GM23338 (cell line): ENCODE data around the gene ZMYND11. TPM values are rescaled to one million over a fixed set of nuclear protein-coding genes. Genes with fewer than 3 reads are reported as not detected.

Experiments
- ATAC-seq: fragments of 200-7000 bp; cut with Tn5 transposase; 3 replicates; pipeline ENCODE4 v1.9.1; 2020
- DNase-seq: peaks from one replicate; pipeline ENCODE4 v3.0.0-alpha.2; 2015; ENCODE audit warnings: low spot score
- H2AFZ ChIP-seq: fragments of 200-600 bp; sonication (generic); 2 replicates; pipeline ENCODE4 v1.8.0; 2016; ENCODE audit warnings: antibody characterized with exemption, mild to moderate bottlenecking, moderate library complexity
- H3F3A ChIP-seq: fragments of 200-600 bp; sonication (generic); replicated peaks from 2 replicates; pipeline ENCODE4 v1.8.0; 2017; ENCODE audit warnings: antibody characterized with exemption, mixed run types, low read depth
- H3K27ac ChIP-seq: fragments of 200-600 bp; sonication (generic); 2 replicates; pipeline ENCODE4 v1.6.1; 2016; ENCODE audit warnings: low read depth
- H3K27me3 ChIP-seq: fragments of 200-600 bp; sonication (generic); 2 replicates; pipeline ENCODE4 v1.8.0; 2016; ENCODE audit warnings: mild to moderate bottlenecking, mixed run types, moderate library complexity; ENCODE audit not compliant: insufficient read depth
- H3K36me3 ChIP-seq: fragments of 200-600 bp; sonication (generic); 2 replicates; pipeline ENCODE4 v1.8.0; 2016; ENCODE audit warnings: mild to moderate bottlenecking; ENCODE audit not compliant: insufficient read depth
- H3K4me1 ChIP-seq: fragments of 200-600 bp; sonication (generic); 2 replicates; pipeline ENCODE4 v1.8.0; 2016; ENCODE audit warnings: mild to moderate bottlenecking, moderate library complexity; ENCODE audit not compliant: insufficient read depth
- H3K4me2 ChIP-seq: fragments of 200-600 bp; sonication (generic); 2 replicates; pipeline ENCODE4 v1.7.1; 2017; ENCODE audit warnings: mixed run types
- H3K4me3 ChIP-seq: fragments of 200-600 bp; sonication (generic); 2 replicates; pipeline ENCODE4 v1.6.1; 2016; ENCODE audit warnings: mixed run types
- H3K79me2 ChIP-seq: fragments of 200-600 bp; sonication (generic); replicated peaks from 2 replicates; pipeline ENCODE4 v1.8.0; 2017; ENCODE audit warnings: mild to moderate bottlenecking; ENCODE audit not compliant: insufficient read depth
- H3K9me2 ChIP-seq: fragments of 200-600 bp; sonication (generic); 2 replicates; pipeline ENCODE4 v1.8.0; 2017; ENCODE audit not compliant: insufficient read depth
- H4K20me1 ChIP-seq: fragments of 200-600 bp; sonication (generic); replicated peaks from 2 replicates; pipeline ENCODE4 v1.8.0; 2017; ENCODE audit warnings: mild to moderate bottlenecking; ENCODE audit not compliant: insufficient read depth
- H3K27ac Mint-ChIP-seq: 2 replicates; pipeline ENCODE4 v1.8.0; 2020; ENCODE audit warnings: inconsistent platforms, mild to moderate bottlenecking, moderate library complexity, mixed read lengths
- H3K27me3 Mint-ChIP-seq: 3 replicates; pipeline ENCODE4 v1.8.0; 2022; ENCODE audit warnings: low read depth, mild to moderate bottlenecking, moderate library complexity, mixed read lengths, inconsistent platforms; ENCODE audit not compliant: insufficient read depth, poor library complexity
- H3K36me3 Mint-ChIP-seq: 3 replicates; pipeline ENCODE4 v1.8.0; 2021; ENCODE audit warnings: low read depth, mild to moderate bottlenecking, inconsistent platforms, moderate library complexity, mixed read lengths
- H3K4me1 Mint-ChIP-seq: 3 replicates; pipeline ENCODE4 v1.8.0; 2020; ENCODE audit warnings: mild to moderate bottlenecking, inconsistent platforms, mixed read lengths
- H3K4me3 Mint-ChIP-seq: 3 replicates; pipeline ENCODE4 v1.8.0; 2021; ENCODE audit warnings: moderate library complexity, mild to moderate bottlenecking, inconsistent platforms, mixed read lengths
- H3K9me3 Mint-ChIP-seq: 3 replicates; pipeline ENCODE4 v1.8.0; 2020; ENCODE audit warnings: moderate library complexity, mild to moderate bottlenecking, inconsistent platforms, mixed read lengths
- CREB1 ChIP-seq: fragments of 250-450 bp; sonication (Bioruptor Pico); IDR thresholded peaks from 2 replicates; pipeline ENCODE4 v1.5.0; 2020; ENCODE audit warnings: low read depth, mild to moderate bottlenecking, moderate library complexity
- EZH2 ChIP-seq: fragments of 200-600 bp; sonication (generic); IDR thresholded peaks from one replicate; pipeline ENCODE4 v1.8.0; 2017; ENCODE audit warnings: antibody characterized with exemption, mild to moderate bottlenecking, low read depth; ENCODE audit not compliant: unreplicated experiment
- EZH2phosphoT487 ChIP-seq: fragments of 200-600 bp; sonication (generic); IDR thresholded peaks from one replicate; pipeline ENCODE4 v1.8.1; 2018; ENCODE audit warnings: antibody characterized with exemption; ENCODE audit not compliant: unreplicated experiment
- JUNB ChIP-seq: IDR thresholded peaks from one replicate; pipeline ENCODE4 v1.6.1; 2016; ENCODE audit warnings: antibody characterized with exemption; ENCODE audit not compliant: unreplicated experiment
- NANOG ChIP-seq: IDR thresholded peaks from 2 replicates; pipeline ENCODE4 v1.6.1; 2016; ENCODE audit warnings: antibody characterized with exemption, borderline replicate concordance
- POLR2AphosphoS5 ChIP-seq: IDR thresholded peaks from 2 replicates; pipeline ENCODE4 v1.6.1; 2016; ENCODE audit warnings: antibody characterized with exemption, low read depth
- STAT1 ChIP-seq: IDR thresholded peaks from one replicate; pipeline ENCODE4 v1.6.1; 2016; ENCODE audit warnings: antibody characterized with exemption; ENCODE audit not compliant: unreplicated experiment
- ZNF331 ChIP-seq: fragments of 250-450 bp; sonication (Bioruptor Pico); IDR thresholded peaks from 2 replicates; pipeline ENCODE4 v1.5.0; 2020; ENCODE audit warnings: low read depth, mild to moderate bottlenecking, moderate library complexity
- polyA plus RNA-seq: library from polyadenylated mRNA; unstranded; fragments of >200 nt; fragmentation: Nextera tagmentation; extraction: Ambion mirVana; gene quantifications from 2 replicates; pipeline ENCODE4 v1.2.1, GENCODE V29; 2016
- total RNA-seq: library from RNA; depleted of rRNA; stranded (reverse); fragments of >200 nt; shearing (Covaris generic); gene quantifications from 2 replicates; pipeline ENCODE4 v1.2.3, GENCODE V29; 2014
- TF ChIP-seq, protein P1 (sequence below): IDR thresholded peaks from 2 replicates; pipeline ENCODE4 v1.6.1; 2016; ENCODE audit warnings: antibody characterized with exemption
- TF ChIP-seq, protein P2 (sequence below), 2 experiments: fragments of 200-600 bp in 1 of 2; sonication (generic) in 1 of 2; conservative IDR thresholded peaks; 2 replicates each; pipeline versions ENCODE4 v1.5.1 to v1.6.1; 2016 to 2017; ENCODE audit warnings: antibody characterized with exemption in 2 of 2, low read depth in 2 of 2, mild to moderate bottlenecking in 2 of 2, moderate library complexity in 1 of 2
- TF ChIP-seq, protein P3 (sequence below): IDR thresholded peaks from one replicate; pipeline ENCODE4 v1.6.1; 2018; ENCODE audit warnings: antibody characterized with exemption; ENCODE audit not compliant: unreplicated experiment

ZMYND11 gene
- total and polyA plus RNA-seq, 2 experiments from 2014 or later, result 8.9 to 16.9 TPM

DNA sequence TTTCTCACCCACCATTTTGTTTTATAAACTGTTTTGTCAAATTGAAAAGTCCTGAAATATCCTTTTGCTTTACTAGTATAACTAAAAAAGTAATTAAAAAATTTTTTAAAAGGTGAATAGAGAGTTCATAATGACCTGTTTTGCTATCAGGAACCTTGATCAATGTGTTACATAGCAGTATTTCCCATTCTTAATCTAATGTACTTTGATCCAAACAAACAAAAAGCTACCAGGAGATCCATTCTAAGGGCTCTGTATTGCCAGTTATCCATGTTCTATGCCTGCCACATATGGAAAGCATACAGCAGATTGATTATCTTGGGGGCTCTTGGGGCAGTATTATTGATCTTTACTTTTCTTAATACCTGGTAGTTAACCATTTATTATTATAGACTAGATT, 32.1 kb downstream of the ZMYND11 start:
- no peak for ATAC-seq
- Histone ChIP-seq H3K9me2 (no peaks in the 10 kb centered on the region), H4K20me1 (peaks cover 4% of the 10 kb centered on the region; the same call in 1 of the 2 replicates), H2AFZ (no peak overlapping the region), H3K4me3 (no peak overlapping the region), H3K27ac (no peak overlapping the region), H3K36me3 (no peaks in the 10 kb centered on the region), H3F3A (no peaks in the 10 kb centered on the region), H3K4me1 (peaks cover 5% of the 10 kb centered on the region; the same call in 1 of the 2 replicates), H3K4me2 (no peak overlapping the region), H3K79me2 (peaks cover 56% of the 10 kb centered on the region), H3K27me3 (no peaks in the 10 kb centered on the region)
- H3K4me3 Mint-ChIP-seq, result no peak overlapping the region
- no peak overlapping the region for H3K27ac Mint-ChIP-seq
- peaks cover 16% of the 10 kb centered on the region for H3K4me1 Mint-ChIP-seq
- H3K36me3 Mint-ChIP-seq, result no peaks in the 10 kb centered on the region
- TF ChIP-seq EZH2phosphoT487, result no peak
- no peak for TF ChIP-seq STAT1
- TF ChIP-seq, protein P1, sequence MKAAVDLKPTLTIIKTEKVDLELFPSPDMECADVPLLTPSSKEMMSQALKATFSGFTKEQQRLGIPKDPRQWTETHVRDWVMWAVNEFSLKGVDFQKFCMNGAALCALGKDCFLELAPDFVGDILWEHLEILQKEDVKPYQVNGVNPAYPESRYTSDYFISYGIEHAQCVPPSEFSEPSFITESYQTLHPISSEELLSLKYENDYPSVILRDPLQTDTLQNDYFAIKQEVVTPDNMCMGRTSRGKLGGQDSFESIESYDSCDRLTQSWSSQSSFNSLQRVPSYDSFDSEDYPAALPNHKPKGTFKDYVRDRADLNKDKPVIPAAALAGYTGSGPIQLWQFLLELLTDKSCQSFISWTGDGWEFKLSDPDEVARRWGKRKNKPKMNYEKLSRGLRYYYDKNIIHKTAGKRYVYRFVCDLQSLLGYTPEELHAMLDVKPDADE, result no peak
- no peak for TF ChIP-seq CREB1 (CRISPR knock-in tag)
- TF ChIP-seq ZNF331 (CRISPR knock-in tag), result no peak
- TF ChIP-seq, protein P2, sequence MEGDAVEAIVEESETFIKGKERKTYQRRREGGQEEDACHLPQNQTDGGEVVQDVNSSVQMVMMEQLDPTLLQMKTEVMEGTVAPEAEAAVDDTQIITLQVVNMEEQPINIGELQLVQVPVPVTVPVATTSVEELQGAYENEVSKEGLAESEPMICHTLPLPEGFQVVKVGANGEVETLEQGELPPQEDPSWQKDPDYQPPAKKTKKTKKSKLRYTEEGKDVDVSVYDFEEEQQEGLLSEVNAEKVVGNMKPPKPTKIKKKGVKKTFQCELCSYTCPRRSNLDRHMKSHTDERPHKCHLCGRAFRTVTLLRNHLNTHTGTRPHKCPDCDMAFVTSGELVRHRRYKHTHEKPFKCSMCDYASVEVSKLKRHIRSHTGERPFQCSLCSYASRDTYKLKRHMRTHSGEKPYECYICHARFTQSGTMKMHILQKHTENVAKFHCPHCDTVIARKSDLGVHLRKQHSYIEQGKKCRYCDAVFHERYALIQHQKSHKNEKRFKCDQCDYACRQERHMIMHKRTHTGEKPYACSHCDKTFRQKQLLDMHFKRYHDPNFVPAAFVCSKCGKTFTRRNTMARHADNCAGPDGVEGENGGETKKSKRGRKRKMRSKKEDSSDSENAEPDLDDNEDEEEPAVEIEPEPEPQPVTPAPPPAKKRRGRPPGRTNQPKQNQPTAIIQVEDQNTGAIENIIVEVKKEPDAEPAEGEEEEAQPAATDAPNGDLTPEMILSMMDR (conservative IDR thresholded peaks at IDR 0.05; ENCODE audit: low read depth in 2 of 2), result no peak
- TF ChIP-seq EZH2, result no peak
- no peaks in the 10 kb centered on the region for H3K9me3 Mint-ChIP-seq
- H3K27me3 Mint-ChIP-seq, result peaks cover 1% of the 10 kb centered on the region
- no peak for DNase-seq

DNA sequence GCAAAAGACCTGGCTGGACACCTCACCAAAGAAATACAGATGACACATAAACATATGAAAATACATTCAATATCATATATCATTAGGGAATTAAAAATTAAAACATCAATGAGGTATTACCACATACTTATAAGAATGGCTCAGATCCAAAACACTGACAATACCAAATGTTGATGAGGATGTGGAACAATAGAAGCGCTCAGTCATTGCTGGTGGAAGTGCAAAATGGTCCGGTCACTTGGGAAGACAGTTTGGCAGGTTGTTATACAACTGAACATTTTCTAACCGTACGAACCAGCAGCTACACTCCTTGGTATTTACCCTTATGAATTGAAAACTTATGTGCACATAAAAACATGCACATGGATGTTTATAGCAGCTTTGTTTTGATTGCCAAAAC, 38.5 kb downstream of the ZMYND11 start:
- Histone ChIP-seq H3F3A (no peaks in the 10 kb centered on the region), H3K27me3 (no peaks in the 10 kb centered on the region), H3K4me1 (no peaks in the 10 kb centered on the region), H3K4me2 (no peak overlapping the region), H4K20me1 (peaks cover 4% of the 10 kb centered on the region; the same call in 1 of the 2 replicates), H3K4me3 (no peak overlapping the region), H3K36me3 (no peaks in the 10 kb centered on the region), H3K27ac (no peak overlapping the region), H3K79me2 (peaks cover 18% of the 10 kb centered on the region), H3K9me2 (no peaks in the 10 kb centered on the region), H2AFZ (no peak overlapping the region)
- no peaks in the 10 kb centered on the region for H3K9me3 Mint-ChIP-seq
- peaks cover 1% of the 10 kb centered on the region; the same call in 1 of the 3 replicates for H3K4me1 Mint-ChIP-seq
- no peak overlapping the region for H3K27ac Mint-ChIP-seq
- no peak for DNase-seq
- H3K36me3 Mint-ChIP-seq, result no peaks in the 10 kb centered on the region
- H3K27me3 Mint-ChIP-seq, result no peaks in the 10 kb centered on the region
- ATAC-seq, result no peak
- no peak overlapping the region for H3K4me3 Mint-ChIP-seq
- TF ChIP-seq EZH2phosphoT487 (no peak), JUNB (no peak), POLR2AphosphoS5 (no peak), ZNF331 (CRISPR knock-in tag) (no peak), NANOG (no peak), CREB1 (CRISPR knock-in tag) (no peak)
- TF ChIP-seq, protein P1, result no peak
- TF ChIP-seq, protein P3, sequence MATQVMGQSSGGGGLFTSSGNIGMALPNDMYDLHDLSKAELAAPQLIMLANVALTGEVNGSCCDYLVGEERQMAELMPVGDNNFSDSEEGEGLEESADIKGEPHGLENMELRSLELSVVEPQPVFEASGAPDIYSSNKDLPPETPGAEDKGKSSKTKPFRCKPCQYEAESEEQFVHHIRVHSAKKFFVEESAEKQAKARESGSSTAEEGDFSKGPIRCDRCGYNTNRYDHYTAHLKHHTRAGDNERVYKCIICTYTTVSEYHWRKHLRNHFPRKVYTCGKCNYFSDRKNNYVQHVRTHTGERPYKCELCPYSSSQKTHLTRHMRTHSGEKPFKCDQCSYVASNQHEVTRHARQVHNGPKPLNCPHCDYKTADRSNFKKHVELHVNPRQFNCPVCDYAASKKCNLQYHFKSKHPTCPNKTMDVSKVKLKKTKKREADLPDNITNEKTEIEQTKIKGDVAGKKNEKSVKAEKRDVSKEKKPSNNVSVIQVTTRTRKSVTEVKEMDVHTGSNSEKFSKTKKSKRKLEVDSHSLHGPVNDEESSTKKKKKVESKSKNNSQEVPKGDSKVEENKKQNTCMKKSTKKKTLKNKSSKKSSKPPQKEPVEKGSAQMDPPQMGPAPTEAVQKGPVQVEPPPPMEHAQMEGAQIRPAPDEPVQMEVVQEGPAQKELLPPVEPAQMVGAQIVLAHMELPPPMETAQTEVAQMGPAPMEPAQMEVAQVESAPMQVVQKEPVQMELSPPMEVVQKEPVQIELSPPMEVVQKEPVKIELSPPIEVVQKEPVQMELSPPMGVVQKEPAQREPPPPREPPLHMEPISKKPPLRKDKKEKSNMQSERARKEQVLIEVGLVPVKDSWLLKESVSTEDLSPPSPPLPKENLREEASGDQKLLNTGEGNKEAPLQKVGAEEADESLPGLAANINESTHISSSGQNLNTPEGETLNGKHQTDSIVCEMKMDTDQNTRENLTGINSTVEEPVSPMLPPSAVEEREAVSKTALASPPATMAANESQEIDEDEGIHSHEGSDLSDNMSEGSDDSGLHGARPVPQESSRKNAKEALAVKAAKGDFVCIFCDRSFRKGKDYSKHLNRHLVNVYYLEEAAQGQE, result no peak
- TF ChIP-seq, protein P2 (conservative IDR thresholded peaks at IDR 0.05; ENCODE audit: low read depth in 2 of 2), result no peak
